ENCODE measurements around the gene CHRM4.

CHRM4 gene
- total RNA-seq: 0.56 to 1.5 reads per million in 2 donors

GRCh38 chr11:46391578-46392420 is at the start of gene CHRM4:
Gene CHRM4, minus strand, starts transcription at chr11:46391776. Its CDS starts 5,219 bp downstream, at chr11:46386557.
- DNase-seq: no peak

DNA sequence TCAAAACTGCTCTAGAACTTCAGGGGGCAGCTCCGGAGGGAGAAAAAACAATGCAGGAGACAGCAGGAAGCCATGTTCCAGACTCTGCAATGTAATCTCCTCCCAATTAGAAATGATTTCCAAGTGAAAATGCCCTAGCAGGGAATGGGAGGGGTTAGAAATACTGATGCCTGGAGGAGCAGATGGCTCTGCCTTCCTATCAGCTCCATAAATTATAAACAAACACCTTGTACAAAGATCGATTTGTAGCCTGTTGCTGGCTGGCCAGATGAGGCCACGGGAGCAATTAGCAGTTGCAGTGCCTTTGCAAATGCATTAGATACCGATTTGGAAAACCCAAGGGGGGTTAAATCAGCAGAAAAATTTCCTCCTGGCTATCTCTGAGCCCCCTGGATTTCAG is 46.6 kb upstream of the CHRM4 start:
- no peak for DNase-seq

DNA sequence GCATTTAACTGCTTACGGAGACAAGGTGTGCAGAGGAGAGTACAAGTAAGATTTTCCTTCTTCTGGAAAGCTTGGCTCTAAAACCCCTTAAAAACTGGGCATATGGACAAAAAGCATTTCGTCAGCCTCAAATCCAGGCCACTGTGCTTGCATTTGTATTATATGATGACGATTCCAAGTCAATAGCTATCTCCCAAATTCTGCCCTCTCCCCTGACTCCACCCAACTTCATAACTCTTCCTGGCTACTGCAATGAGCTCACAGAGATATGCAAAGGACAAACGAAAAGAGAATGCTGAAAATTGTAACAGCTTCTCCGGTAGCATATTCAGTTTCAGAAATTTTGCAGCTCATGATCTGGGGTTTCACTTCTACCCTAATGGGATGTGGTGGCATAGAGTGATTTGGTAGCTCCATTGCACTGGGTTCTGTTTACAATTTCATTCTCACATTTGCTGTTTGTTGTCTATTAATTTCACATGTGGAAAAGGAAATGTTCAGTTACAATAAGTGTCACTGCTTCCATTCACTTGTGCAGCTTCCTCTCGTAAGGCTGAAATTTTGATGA is 45.6 kb upstream of the CHRM4 start:
- DNase-seq: no peak

GRCh38 chr11:46436113-46436512 is 44.5 kb upstream of the CHRM4 start:
- no peak for DNase-seq

DNA sequence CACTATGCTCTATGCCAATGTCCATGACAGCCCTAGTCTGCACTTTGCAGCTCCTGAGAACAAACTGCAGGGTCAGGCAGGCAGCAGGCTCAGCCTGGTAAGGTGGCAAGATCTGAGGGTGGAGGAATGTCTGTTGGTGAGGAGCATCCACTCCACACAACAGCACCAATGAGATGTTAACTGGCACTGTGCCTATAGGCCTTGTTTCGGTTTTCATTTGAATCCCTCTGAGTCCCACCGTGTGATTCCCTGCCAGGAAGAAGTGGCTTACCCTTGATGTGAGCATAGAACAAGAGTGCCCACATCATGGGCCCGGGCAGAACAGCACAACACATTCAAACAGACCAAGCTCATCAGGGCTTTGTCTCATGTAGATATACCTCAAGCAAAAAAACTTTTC is 44.1 kb upstream of the CHRM4 start:
- DNase-seq: no peak

- no peak for DNase-seq
These were observed 39.6 kb upstream of the CHRM4 start for GRCh38 chr11:46431211-46431610.

- no peak for DNase-seq
These were observed 38.1 kb upstream of the CHRM4 start for GRCh38 chr11:46429717-46430116.

DNA sequence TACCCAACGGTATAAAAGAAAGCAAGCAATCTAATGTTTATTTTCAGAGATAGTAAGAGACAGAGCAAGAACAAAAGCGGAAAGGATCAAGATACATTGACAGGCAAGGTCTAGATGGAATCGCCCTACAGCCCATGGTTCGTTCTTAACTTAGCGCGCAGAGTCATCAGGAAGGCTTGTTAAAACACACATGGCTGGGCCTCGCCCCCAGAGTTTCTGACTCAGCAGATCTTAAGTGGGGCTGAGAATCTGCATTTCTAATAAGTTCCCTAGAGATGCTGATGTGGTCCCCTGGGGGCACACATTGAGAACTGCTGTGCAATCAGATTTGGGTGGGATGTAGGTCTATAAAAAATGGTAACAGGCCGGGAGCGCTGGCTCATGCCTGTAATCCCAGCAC is 35.8 kb upstream of the CHRM4 start:
- DNase-seq: no peak

DNA sequence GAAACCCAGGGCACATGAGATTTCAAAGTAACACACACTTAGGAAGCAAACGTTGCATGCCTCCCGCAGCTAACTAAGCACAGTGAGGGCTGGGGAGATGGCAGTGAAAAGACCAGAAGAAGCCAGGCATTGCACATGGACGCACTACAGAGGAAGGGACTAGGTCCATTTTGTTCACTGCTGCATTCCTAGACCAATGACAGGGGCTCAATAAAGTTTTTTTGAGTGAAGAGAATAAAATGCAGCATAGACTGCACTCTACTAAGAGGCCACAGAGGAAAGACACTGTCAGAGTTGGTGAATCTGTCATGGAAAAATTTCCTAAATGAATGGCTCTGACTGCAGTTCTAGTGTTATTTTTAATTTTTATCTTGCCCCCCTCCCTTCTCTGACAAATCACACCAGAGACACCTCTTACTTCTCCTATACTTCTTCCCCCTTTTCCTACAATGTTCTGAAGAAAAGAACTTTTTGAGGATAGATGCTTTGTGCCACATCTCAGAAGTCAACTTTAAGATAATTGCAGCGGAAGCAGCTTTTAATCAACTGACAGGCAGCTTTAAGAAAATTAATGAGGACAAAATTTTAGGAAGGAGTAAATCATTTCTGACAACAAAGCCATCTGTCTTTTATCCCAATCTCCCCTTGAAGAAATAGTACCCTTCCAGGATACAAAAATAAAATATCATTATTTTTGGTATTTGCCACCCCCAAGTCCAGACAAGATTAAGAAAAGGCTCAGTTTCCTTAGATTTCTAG is 34.8 kb upstream of the CHRM4 start:
- DNase-seq: no peak

DNA sequence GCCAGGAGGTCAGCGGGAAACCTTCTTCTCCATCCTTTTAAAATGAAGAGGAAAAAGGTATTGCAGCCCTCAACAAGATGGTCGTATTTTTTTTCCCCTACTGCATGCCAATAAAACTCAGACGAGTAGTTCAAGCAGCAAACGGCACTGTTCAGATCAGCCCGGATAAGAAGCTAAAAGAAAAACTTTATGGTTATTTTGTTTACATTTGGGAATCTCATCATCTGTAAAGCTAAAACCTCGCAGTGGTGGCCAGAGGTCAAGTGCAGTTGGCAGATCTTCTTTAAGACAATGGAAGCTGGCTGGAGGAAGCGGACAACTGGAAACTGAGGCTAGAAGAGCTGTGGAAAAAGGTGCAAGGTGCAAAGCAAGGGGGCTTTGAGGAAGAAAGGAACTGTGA is 31.0 kb upstream of the CHRM4 start:
- no peak for DNase-seq

- no peak for DNase-seq
These were observed 29.8 kb upstream of the CHRM4 start for GRCh38 chr11:46421257-46421880.

- DNase-seq: no peak
These were observed 28.9 kb upstream of the CHRM4 start for GRCh38 chr11:46420513-46420912.

- DNase-seq: no peak
These were observed 27.2 kb upstream of the CHRM4 start for GRCh38 chr11:46418751-46419150.

DNA sequence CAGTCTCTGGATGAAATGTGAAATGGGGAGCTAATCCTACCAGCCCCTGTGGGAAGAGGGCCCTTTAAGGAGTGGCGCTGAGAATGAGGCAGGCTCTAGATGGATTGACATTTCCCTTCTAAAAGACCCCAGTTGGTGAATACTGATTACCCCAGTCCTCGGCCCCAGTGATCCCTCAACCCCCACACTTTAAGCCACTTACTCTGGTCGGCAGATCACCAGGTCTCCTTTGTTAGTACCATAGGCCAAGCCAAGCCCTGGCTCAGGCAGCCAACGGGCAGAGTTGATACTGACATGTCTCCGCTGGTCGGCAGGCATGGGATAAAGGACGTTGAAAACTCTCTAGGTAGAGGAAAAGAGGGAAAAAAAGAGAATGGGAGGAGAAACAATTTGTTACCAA is 26.1 kb upstream of the CHRM4 start:
- DNase-seq: no peak

- no peak for DNase-seq
These were observed 23.3 kb upstream of the CHRM4 start for GRCh38 chr11:46414879-46415278.

- DNase-seq: no peak
These were observed 22.9 kb upstream of the CHRM4 start for GRCh38 chr11:46414466-46414796.

DNA sequence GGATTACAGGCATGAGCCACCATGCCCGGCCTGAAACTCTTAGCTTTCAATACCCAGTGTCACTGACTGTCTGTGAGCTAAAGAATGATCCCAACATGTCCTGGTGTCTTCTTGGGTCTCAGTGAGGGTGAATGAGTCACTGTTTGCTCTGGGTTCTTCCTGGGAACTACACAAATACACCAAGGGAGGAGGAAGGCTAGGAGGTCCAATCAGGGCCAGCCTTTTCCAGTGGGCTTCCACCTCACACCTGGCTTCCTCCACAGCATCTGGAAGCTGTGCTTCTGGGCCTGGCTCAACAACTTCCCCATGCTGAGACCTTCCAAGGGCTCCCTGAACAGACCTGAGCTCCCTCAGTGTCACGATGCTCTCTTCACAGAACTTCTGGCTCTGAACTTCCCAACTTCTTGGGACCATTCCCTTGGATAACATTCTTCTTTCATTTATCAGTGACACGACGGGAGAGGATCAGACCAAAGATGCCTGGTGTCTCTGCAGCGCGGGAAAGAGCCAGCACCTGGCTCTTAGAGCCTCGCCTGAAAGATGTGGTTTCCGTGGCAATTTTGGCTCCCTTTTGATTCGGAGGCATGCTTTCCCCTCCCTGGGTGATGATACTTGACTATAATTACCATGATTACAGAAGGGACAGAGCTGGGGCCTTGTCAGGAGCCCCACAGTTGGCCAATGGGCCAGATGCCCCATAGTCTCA is 22.3 kb upstream of the CHRM4 start:
- no peak for DNase-seq

GRCh38 chr11:46410021-46410420 is 18.4 kb upstream of the CHRM4 start:
- DNase-seq: no peak

DNA sequence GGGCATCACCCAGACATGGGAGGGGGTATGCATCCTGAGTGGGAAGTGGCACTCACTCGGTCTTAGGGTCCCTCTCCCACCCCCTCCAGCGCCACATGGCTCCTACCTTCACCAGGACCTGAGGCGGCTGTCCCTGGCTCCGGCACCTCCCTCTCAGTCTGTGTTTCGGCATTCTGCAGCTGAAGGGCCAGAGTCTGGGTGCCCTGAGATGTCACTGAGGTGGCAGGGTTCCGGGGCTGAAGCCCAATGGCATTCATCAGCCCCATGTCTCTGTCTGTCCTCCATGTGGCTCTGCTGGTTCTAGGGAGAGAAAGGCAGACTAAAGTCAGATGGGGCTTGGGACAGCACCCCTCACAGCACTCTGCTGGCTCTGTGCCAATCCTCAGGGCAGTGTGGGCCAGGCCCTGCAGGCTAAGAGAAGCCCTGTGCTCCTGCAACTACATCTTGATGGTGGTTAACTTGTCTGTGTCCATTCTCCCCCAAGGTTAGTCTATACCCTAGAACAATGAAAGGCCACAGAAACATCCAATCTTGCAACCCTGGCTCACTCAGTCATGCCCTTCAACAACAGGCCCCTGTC is 16.9 kb upstream of the CHRM4 start:
- DNase-seq: no peak

DNA sequence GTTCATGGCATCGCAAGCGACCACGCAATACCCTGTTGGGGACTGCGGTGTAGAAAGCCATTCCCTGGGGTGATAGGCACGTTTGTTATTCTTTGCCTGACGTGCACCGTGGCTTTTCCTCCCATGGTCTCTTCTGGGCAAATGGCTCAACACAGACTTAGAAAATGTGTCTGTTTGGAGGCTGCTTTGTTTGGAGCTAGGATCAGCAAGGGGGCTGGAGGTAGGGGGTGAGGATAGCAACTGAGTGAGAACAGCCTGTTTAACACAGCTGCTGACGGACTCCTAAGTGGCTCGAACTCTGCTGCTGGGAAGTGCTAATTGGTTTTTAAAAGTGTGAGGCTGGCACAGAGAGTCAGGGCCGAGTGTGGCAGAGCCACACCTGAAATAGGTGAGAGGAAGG is 16.1 kb upstream of the CHRM4 start:
- no peak for DNase-seq

DNA sequence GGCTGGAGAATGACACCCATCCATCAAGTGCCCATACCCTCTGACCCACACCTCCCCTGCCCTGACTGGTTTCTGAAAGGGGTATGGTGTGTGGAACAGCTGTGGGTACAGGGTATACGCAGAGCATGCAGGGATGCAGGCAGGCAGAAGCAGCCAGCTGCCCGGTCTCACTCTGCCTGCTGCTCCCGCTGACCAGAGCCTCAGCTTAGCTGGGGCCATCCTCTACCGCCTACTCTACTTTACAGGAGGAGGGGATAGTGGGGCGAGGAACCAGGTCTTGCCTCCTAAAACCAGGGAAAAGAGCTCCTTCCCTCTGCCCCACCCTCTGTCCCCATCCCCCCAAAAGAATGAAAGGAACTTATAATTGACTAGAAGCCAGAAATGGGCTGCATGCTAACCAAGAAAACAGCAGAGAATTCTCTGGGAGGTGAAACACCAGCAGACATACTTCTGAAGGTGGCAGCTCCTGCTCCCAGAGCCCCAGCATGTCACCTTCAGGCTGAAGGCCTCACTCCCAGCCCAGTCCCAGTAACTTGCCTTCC is 13.0 kb upstream of the CHRM4 start:
- no peak for DNase-seq
